ENCODE measurements around the gene CA10. TPM values are rescaled to one million over a fixed set of nuclear protein-coding genes. Genes with fewer than 3 reads are reported as not detected.

Gene CA10
- total and polyA plus RNA-seq, 2 experiments from 2014 or later, result not detected

- WGBS, 2 experiments (ENCODE audit: low coverage in 1 of 2, low lambda C conversion rate in 2 of 2, missing lambda C conversion rate in 2 of 2), result 9 to 16% methylated on average over 2 of the region's 2 CpGs
- DNase-seq, result no peak
- Histone ChIP-seq H3K36me3 (ENCODE audit: low read depth) (no peaks in the 10 kb centered on the region), H3K9ac (no peak overlapping the region), H3F3A (ENCODE audit: insufficient read depth) (no peaks in the 10 kb centered on the region), H3K9me2 (ENCODE audit: insufficient read depth) (no peaks in the 10 kb centered on the region), H3K27ac (no peak overlapping the region), H4K20me1 (ENCODE audit: insufficient read depth) (no peaks in the 10 kb centered on the region), H3K79me2 (ENCODE audit: insufficient read depth) (no peaks in the 10 kb centered on the region), H3K4me2 (ENCODE audit: unreplicated experiment) (no peak overlapping the region), H3K9me3 (ENCODE audit: low read depth) (no peaks in the 10 kb centered on the region), H3K27me3 (replicated peaks; ENCODE audit: insufficient read depth) (no peaks in the 10 kb centered on the region), H3K4me3 (no peak overlapping the region), H2AFZ (no peak overlapping the region), H3K4me1 (ENCODE audit: insufficient read depth) (no peaks in the 10 kb centered on the region)
- no peak for TF ChIP-seq EZH2phosphoT487 (IDR thresholded peaks at IDR 0.05; ENCODE audit: insufficient read depth, low read depth)
- TF ChIP-seq EZH2 (IDR thresholded peaks at IDR 0.05; ENCODE audit: insufficient read depth, poor library complexity, severe bottlenecking), result no peak
- in situ Hi-C loops (cut with MboI), result no loop called here
Measured at GRCh38 chr17:51955245-51955644, 203.3 kb downstream of the CA10 start.

GRCh38 chr17:51954232-51954765 lies 204.2 kb downstream of the CA10 start:
- Histone ChIP-seq H3K9me2 (ENCODE audit: insufficient read depth) (no peaks in the 10 kb centered on the region), H3K4me1 (ENCODE audit: insufficient read depth) (no peaks in the 10 kb centered on the region), H3K36me3 (ENCODE audit: low read depth) (no peaks in the 10 kb centered on the region), H3K9ac (no peak overlapping the region), H3K4me3 (no peak overlapping the region), H4K20me1 (ENCODE audit: insufficient read depth) (no peaks in the 10 kb centered on the region), H3K9me3 (ENCODE audit: low read depth) (no peaks in the 10 kb centered on the region), H2AFZ (no peak overlapping the region), H3F3A (ENCODE audit: insufficient read depth) (no peaks in the 10 kb centered on the region), H3K27me3 (replicated peaks; ENCODE audit: insufficient read depth) (no peaks in the 10 kb centered on the region), H3K27ac (no peak overlapping the region), H3K4me2 (ENCODE audit: unreplicated experiment) (no peak overlapping the region), H3K79me2 (ENCODE audit: insufficient read depth) (no peaks in the 10 kb centered on the region)
- no peak for TF ChIP-seq EZH2 (IDR thresholded peaks at IDR 0.05; ENCODE audit: insufficient read depth, poor library complexity, severe bottlenecking)
- TF ChIP-seq EZH2phosphoT487 (IDR thresholded peaks at IDR 0.05; ENCODE audit: insufficient read depth, low read depth), result no peak
- DNase-seq, result no peak
- 0 to 3% methylated on average over 2 of the region's 2 CpGs for WGBS, 2 experiments (ENCODE audit: low coverage in 1 of 2, low lambda C conversion rate in 2 of 2, missing lambda C conversion rate in 2 of 2)
- in situ Hi-C loops (cut with MboI), result no loop called here

- in situ Hi-C loops (cut with MboI), result no loop called here
- no peaks in the 10 kb centered on the region for H3F3A ChIP-seq (ENCODE audit: insufficient read depth)
- no peaks in the 10 kb centered on the region for H3K36me3 ChIP-seq (ENCODE audit: low read depth)
- H3K9me3 ChIP-seq (ENCODE audit: low read depth), result no peaks in the 10 kb centered on the region
- no peak overlapping the region for H3K4me3 ChIP-seq
- no peaks in the 10 kb centered on the region for H3K27me3 ChIP-seq (replicated peaks; ENCODE audit: insufficient read depth)
- H4K20me1 ChIP-seq (ENCODE audit: insufficient read depth), result no peaks in the 10 kb centered on the region
- no peak overlapping the region for H3K27ac ChIP-seq
- no peaks in the 10 kb centered on the region for H3K4me1 ChIP-seq (ENCODE audit: insufficient read depth)
- no peaks in the 10 kb centered on the region for H3K9me2 ChIP-seq (ENCODE audit: insufficient read depth)
- H3K79me2 ChIP-seq (ENCODE audit: insufficient read depth), result no peaks in the 10 kb centered on the region
- DNase-seq, result no peak
- WGBS, 2 experiments (ENCODE audit: low coverage in 1 of 2, low lambda C conversion rate in 2 of 2, missing lambda C conversion rate in 2 of 2), result 0 to 3% methylated on average over 2 of the region's 2 CpGs
- TF ChIP-seq EZH2phosphoT487 (IDR thresholded peaks at IDR 0.05; ENCODE audit: insufficient read depth, low read depth) (no peak), EZH2 (IDR thresholded peaks at IDR 0.05; ENCODE audit: insufficient read depth, poor library complexity, severe bottlenecking) (no peak)
- no peak overlapping the region for H3K9ac ChIP-seq
- no peak overlapping the region for H3K4me2 ChIP-seq (ENCODE audit: unreplicated experiment)
- H2AFZ ChIP-seq, result no peak overlapping the region
Measured at GRCh38 chr17:51951741-51952140, 206.8 kb downstream of the CA10 start.

- no peak for DNase-seq
- H3K4me2 ChIP-seq (ENCODE audit: unreplicated experiment), result no peak overlapping the region
- no peaks in the 10 kb centered on the region for H3K36me3 ChIP-seq (ENCODE audit: low read depth)
- no peaks in the 10 kb centered on the region for H3K9me3 ChIP-seq (ENCODE audit: low read depth)
- no peaks in the 10 kb centered on the region for H3K79me2 ChIP-seq (ENCODE audit: insufficient read depth)
- no peak overlapping the region for H3K4me3 ChIP-seq
- no peaks in the 10 kb centered on the region for H3F3A ChIP-seq (ENCODE audit: insufficient read depth)
- H3K9ac ChIP-seq, result no peak overlapping the region
- 41 to 50% methylated on average over 4 of the region's 4 CpGs for WGBS, 2 experiments (ENCODE audit: low coverage in 1 of 2, low lambda C conversion rate in 2 of 2, missing lambda C conversion rate in 2 of 2)
- no peaks in the 10 kb centered on the region for H4K20me1 ChIP-seq (ENCODE audit: insufficient read depth)
- no peaks in the 10 kb centered on the region for H3K27me3 ChIP-seq (replicated peaks; ENCODE audit: insufficient read depth)
- TF ChIP-seq EZH2phosphoT487 (IDR thresholded peaks at IDR 0.05; ENCODE audit: insufficient read depth, low read depth) (no peak), EZH2 (IDR thresholded peaks at IDR 0.05; ENCODE audit: insufficient read depth, poor library complexity, severe bottlenecking) (no peak)
- H3K9me2 ChIP-seq (ENCODE audit: insufficient read depth), result no peaks in the 10 kb centered on the region
- in situ Hi-C loops (cut with MboI), result no loop called here
- H3K4me1 ChIP-seq (ENCODE audit: insufficient read depth), result no peaks in the 10 kb centered on the region
- no peak overlapping the region for H3K27ac ChIP-seq
- H2AFZ ChIP-seq, result no peak overlapping the region
Measured at GRCh38 chr17:51948128-51948527, 210.4 kb downstream of the CA10 start.
